Loucy (cell line): ENCODE measurements around the gene LMF1.

Experiments used
- CTCF ChIP-seq: fragments of 200-600 bp; sonication (generic); conservative IDR thresholded peaks from 2 replicates; pipeline ENCODE4 v1.5.1; 2014; ENCODE audit warnings: mild to moderate bottlenecking, antibody characterized with exemption, low read length
- EZH2phosphoT487 ChIP-seq: fragments of 200-600 bp; IDR thresholded peaks from 2 replicates; pipeline ENCODE4 v1.6.1; 2018; ENCODE audit warnings: antibody characterized with exemption, mild to moderate bottlenecking, moderate library complexity, borderline replicate concordance

GRCh38 chr16:934178-934577 is 36.6 kb downstream of the LMF1 start:
- no peak for TF ChIP-seq CTCF
- no peak for TF ChIP-seq EZH2phosphoT487
